NCI-H2081 treated with DMSO at 0.1 percent for 48 hours (cell line): ENCODE measurements around the gene TMEM184A.

Experiments
- DNase-seq: peaks from one replicate; lab custom pipeline; 2025; lab: John Stamatoyannopoulos, UW

Gene TMEM184A

GRCh38 chr7:1501487-1502270 is 54.3 kb downstream of the TMEM184A start:
- no peak for DNase-seq

- DNase-seq: no peak
Observed at GRCh38 chr7:1500064-1500807, 55.8 kb downstream of the TMEM184A start.

DNA sequence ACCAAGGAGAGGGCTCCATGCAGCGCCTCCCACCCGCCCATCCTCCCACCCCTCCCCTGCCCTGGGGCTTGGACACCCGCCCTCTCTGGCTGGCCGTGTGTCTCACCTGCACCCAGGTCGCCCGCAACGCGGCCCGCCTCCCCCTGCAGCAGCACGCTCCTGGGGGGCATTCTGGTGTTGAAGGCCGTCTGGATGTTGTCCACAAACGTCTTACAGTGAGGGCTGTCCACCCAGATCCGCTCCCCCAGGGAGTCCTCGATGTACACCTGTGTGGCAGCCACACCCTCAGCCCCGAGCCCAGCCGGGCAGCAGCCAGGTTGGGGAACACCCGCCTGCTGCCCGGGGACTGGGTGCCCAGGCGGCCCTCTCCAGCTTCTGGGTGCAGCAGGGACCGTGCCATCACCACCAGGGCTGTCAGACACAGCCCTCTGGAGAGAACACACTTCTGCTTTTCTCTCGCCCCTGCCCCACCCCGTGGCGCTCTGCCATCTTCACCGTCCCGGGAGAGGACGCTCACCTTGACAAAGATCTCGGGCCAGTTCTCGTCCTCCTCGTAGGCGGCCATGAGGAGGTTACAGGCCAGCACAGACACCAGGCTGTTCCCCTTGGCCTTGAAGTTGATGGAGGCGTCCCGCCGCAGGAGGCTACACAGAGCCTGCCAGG is 56.5 kb downstream of the TMEM184A start:
- DNase-seq: no peak

DNA sequence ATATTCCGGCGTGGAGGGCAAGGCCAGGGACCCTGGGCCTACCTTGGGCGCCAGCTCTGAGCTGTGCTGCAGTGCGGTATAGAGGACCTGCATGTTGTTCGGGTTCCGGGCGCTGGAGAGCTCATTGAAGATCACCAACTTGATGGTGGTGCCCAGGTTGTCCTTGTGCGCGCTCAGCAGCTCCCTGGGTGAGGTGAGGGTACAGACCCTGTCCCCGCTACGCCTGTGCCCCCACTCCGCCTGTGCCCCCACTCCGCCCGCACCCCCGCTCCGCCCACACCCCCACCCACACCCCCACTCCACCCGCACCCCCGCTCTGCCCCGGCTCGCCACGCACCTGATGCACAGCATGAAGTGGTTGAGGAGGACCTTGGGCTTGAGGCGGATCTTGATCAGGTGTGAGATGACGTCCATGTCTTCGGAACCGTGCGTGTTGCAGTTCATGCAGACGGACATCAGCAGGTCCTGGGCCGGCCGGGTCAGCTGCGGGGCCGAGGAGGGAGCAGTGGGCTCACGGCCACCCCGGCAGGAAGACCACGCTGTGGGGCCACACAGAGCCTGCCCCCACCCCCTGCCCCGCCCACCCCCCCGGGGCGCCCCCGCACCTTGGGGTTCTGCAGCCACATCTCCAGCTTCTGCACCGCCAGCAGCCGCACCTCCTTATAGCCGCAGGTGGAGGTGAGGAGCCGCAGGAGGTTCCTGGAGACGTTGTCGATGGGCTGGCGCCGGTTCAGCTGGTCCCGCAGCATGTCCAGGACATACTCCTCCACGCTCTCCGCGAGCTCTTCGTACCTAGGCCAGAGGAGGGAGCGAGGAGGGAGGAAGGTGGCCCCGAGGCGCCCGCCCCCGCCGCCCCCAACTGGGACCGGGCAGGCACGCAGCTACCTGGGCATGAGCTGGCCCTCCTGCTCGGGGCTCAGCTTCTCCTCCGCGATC is 57.4 kb downstream of the TMEM184A start:
- DNase-seq: no peak

- DNase-seq: no peak
Observed at GRCh38 chr7:1497293-1497927, 58.6 kb downstream of the TMEM184A start.

DNA sequence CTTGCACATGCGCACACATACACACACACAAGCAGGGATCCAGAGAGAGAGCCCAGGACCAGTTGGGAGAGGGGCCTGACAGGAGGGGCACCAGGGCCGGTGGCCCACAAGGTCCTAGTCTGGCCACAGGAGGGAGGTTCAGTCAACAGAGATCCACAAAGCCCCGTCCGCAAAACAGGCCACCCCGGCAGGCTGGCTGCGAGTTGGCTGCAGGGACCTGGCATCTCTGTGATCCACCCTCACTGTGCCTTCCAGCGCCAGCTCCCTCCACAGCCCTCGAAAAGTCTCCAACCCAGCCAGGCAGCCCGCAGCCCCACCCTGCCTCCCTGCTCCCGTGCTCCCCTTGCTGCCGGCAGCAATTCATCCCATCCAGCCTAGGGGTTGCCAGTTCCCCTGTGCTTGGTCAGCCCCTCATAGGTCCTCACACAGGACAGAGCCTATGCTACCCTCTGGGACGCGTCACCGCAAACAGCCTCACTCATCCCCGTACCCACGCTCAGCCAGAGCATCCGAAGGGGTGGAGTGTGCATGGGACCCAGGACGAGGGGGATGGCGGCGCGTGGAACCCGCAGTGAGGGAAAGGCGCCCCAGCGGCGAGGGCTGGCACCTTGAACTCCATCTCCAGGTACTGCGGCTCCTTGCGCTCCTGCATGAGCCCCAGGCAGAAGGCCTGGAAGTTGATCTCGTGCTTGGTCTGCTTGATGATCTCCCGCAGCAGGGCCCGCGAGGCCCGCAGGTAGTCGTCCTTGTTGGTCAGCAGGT is 59.3 kb downstream of the TMEM184A start:
- no peak for DNase-seq

- no peak for DNase-seq
Observed at GRCh38 chr7:1495564-1496242, 60.3 kb downstream of the TMEM184A start.

DNA sequence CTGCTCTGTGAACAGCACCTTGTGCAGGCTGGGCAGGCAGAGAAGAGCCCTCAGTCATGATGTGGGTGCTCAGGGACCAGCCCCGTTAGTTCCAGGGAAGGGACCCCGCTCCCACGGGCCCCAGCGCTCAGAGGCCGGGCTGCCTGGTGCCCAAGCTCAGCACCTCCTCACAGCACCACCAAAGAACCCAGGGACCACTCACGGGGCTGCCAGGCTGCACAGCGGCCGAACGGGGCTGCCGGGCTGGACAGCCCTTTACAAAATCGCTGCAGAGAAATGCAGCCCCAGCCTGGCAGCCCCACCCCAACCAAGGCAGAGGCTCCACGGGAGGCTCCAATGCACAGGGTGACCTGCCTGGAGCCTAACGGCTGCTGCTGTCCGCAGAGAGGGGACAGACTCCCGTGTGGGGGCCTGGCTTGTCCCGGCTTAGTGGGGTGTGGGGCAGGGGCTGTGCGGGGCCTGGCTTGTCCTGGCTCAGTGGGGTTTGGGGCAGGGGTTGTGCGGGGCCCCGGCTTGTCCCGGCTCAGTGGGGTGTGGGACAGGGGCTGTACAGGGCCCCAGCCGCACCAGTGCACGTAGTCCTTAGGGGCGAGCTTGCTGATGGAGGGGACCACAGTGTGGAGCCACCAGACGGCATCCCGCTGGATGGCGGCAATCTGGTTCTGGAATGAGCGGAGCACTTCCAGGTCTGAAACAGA is 61.0 kb downstream of the TMEM184A start:
- DNase-seq: no peak

GRCh38 chr7:1494447-1494846 is 61.6 kb downstream of the TMEM184A start:
- no peak for DNase-seq

DNA sequence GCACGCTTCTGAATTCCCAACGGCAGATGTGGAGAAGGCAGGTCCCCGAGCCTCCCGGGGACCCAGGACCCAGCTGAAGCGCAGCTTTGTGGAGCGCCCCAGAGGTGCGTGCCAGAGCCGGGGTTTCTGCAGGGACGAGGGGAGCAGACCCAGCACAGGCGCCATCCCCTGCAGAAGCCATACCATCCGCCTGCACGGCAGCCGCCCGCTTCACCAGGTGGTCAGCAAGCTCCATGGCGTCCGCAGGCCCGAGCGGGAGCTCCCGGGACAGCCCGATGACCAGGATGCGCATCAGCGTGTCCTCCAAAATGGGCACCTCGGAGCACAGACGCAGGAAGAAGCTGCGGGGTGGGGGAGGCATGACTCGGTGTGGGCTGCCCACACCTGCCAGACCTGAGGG is 62.4 kb downstream of the TMEM184A start:
- DNase-seq: no peak

GRCh38 chr7:1493129-1493528 is 62.9 kb downstream of the TMEM184A start:
- no peak for DNase-seq

DNA sequence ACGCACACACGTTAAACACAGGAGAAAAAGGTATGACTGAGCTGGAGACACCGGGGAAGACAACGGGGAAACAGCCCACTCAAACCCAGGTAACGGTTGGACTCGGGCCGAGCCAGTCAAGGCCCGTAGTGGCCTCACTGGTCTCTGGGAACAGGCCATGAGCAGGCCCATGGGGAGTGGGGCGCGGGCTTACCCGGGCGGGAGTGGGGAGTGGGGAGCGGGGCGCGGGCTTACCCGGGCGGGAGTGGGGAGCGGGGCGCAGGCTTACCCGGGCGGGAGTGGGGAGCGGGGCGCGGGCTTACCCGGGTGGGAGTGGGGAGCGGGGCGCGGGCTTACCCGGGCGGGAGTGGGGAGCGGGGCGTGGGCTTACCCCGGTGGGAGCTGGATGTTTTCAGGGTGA is 63.4 kb downstream of the TMEM184A start:
- DNase-seq: no peak
